Muscle of arm (tissue), 12 donors: Measurements from ENCODE around the gene ETS2. TPM values are rescaled to one million over a fixed set of nuclear protein-coding genes. Genes with fewer than 3 reads are reported as not detected.

ENCODE experiments used
- DNase-seq: peaks from one replicate; pipeline ENCODE4 v3.0.0-alpha.2; 2013
- polyA plus RNA-seq, 12 donors: library from polyadenylated mRNA; unstranded; fragments of 120-200 nt; gene quantifications; one replicate each; pipeline ENCODE4 v1.2.1, GENCODE V29; 2013; ENCODE audit not compliant: insufficient read length in 12 of 12

ETS2 gene
- polyA plus RNA-seq, 12 donors: 24.3 to 108 (median 27.9) TPM; not detected in 1

- no peak for DNase-seq
Measured at GRCh38 chr21:38798481-38798882, 7.2 kb upstream of the ETS2 start.

DNA sequence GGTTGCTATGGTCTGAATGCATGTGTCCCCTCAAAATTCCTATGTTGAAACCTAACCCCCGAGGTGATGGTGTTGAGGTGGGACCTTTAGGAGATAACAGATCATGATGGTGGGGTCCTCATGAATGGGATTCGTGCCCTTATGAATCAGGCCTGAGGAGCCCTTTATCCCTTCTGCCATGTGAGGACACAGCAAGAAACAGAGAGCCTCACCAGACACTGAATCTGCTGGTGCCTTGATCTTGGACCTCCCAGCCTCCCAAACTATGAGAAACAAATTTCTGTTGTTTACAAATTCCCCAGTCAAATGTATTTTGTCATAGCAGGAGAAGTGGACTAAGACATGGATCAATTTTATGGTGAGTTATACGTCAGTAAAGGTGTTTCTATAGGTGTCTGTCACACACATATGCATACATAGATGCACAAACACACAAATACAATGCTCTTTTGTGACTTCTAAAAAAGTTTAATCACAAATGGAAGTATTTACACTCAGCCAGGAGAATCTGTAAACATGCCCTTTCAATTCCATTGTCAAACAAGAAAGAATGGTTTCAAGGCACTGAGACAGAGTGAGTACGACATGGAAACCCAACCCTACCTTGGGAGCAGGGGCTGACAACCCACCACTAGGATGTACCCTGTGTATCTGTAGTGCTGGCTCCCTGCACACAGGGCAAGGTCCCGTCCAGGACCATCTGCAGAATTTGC is 5.5 kb upstream of the ETS2 start:
- no peak for DNase-seq

DNA sequence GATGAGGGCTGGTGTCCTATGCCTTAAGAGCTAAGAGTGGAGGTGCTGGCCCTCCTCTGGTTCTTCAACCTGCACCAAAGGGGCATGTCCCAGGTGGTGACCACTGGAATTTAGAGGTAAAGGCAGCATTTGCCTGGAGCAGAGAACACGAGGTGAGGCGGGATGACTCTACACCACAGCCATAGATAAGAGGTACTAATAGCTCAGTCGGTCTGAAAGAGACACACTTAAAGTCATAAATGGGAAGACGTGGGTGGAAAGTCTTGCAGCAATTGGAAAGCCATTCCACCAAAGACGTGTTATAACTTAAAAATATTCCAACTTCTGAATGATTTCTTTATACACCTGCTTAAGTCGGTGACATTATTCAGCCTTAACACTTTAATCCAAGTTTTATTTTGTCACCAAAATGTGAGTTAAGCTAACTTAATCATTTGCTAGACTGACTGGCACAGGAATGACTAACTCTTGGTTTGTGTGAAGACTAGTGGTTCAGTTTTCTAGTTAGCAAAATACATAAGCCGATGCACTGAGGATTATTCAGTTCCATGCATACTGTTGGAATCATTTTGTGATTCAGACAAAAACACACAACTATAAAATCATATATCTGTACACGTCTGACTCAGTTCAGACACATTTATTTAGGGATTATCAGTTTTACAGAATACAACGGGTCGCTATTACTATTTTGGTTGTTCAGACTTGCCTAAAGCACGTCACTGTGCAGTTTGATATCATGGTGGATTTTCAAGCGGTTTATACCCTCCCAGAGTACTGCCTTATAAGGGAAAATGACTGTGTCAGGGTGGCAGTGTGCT is 4.6 kb upstream of the ETS2 start:
- no peak for DNase-seq

DNA sequence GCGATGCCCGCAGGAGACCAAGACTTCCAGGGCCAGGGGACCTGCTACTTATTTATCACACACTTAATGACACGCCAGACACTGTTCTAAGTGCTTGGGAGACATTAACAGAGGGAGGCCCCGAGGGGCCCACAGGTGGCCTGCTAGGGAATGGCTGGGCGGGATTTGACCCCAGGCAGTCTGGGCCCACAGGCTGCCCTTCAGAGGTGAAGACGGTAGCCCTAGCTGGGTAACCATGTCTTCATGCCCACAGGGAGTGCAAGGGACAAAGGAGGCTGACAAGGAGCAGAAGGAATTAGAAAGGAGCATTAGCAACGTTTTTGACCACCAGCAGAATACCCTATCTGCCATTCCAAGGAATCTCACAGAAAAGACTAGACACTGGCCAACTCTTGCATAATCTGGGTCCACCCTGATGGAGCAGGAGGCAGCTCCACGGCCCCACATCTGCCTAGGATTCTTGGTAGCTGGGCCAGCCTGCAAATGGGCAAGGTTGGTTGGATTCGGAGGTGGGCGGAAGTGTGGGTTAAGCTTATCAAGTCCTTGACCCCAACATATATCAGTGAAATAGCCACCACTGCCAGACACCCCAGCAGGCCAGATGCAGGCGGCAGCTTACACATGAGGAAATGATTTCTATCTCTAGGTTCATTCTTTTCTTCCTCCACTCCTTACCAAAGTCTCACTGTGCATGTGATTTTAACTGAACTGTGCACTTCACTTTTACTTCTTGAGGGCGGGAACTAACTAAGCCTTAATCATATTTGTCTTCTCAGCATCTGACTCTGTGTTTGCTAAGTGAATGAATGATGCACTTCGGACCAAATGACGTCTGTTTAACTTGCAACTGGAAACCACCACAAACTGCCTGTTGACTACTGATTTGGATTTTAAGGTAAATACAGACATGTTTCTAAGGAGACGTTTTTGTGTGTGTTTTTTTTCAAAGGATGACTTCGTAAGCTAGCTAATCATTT is 3.4 kb upstream of the ETS2 start:
- DNase-seq: no peak

DNA sequence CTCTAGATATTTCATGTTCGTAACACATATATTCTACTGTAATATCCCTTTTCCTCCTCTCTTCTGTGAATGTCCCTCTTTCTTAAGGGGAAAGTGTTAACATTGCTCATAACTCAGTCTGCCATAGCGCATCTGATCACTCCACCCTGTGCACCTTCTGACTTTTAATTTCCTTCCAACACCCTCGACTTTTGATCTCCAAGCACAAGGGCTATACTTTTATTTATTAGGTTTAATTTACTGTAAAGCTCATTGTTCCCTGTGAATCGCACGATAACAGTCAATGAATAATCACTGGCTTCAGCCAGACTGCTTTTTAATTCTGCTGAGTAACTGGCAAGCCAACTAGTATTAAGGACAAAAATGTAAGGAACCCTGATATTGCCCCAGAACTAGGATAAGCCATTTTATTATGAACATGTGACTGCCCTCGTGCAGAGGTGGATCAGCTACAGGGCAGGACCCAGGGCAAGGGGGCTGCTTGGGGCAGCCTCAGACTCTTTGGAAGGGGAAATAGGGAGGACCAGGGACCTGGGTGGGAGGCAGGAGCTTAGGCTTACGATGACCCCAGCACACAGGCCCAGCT is 2.6 kb upstream of the ETS2 start:
- no peak for DNase-seq

DNA sequence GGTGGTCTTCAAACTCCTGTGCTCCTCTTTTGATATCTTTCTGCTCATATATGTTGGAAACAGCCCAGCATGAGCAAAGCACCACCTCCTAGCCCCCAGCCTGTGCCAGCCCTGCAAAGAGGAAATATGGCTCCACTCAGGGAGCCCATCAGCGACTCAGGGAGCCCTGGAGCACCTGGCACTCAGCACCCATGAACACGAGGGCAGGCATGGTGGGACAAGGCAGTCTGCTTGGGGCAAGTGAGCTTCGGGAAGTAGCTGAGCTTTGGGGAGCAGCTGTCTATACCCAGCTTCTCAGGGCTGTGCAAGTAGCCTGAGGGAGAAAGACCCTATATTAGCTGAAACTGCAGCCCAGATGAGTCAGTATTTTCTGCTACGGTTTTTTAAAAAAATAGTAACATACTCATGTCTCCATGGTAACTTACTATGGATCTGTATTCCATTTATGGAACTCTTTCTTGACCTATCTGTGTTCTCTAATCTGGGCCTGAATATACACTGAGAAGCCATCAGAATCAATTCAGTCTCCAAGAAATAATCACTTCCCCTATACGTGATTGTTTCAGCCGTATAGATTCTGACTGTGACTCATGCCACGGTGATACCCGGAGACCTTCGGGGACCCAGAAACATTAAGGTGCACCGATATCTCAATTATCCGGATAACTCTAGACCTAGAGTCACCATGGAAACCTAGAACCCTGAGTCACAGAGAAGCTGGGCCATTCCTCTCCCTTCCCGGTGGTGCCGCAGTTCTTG is 1.5 kb upstream of the ETS2 start:
- DNase-seq: no peak

- DNase-seq: no peak
Measured at GRCh38 chr21:38804789-38805327, 871 bp upstream of the ETS2 start.

DNA sequence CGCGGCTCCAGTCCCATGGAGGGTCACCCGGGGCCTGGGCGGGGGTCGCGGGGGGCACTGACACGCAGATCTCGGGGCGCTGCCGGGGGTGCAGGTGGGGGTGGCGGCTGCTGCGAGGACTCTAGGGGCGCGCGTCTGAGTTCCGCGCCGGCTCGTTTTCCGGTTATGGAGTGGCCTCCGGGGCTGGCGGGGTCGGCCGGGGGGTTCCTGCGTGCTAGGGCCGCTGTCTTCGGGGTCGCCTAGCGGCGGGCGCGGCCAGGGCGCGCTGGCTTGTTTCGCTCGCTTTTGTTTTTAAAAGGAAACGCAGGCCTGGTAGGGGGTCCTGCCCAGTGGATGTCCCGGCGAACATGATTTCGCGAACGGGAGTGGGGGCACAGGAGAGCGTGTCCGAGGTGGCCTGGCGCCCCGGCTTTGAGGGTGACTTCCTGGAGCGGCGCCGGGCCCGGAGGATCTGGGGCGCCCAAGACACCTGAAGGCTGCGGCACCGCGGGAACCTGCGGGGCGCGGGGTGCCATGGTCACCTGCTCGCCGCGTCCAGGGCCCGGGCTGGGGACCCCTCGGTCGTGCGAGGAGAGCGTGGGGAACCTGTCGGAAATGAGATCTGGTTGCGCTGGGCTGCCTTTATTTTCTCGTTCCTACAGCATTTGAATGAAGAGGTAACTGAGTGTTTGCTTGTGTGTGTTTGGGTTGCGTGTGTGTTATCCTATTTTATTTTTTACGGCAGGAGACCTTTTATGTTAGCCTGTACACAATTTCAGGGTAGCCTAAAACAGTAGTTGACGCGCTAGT is 618 bp downstream of the ETS2 start:
- no peak for DNase-seq

DNA sequence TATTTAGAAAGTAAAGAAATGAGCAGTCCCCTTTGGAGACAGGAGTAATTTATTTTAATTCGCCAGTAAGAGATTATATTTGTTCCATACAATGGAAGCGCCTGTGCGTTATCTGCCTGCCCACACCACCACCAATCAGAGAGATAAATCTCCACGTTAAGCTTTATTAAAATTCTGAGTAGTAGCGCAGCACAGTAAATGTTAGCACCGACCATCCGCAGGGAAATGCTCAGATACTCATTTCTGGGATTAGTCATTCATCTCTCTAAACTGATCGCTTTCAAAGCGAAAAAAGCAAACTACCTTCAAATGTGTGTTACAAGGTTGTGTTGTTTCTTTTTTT is 1.2 kb downstream of the ETS2 start:
- DNase-seq: no peak

DNA sequence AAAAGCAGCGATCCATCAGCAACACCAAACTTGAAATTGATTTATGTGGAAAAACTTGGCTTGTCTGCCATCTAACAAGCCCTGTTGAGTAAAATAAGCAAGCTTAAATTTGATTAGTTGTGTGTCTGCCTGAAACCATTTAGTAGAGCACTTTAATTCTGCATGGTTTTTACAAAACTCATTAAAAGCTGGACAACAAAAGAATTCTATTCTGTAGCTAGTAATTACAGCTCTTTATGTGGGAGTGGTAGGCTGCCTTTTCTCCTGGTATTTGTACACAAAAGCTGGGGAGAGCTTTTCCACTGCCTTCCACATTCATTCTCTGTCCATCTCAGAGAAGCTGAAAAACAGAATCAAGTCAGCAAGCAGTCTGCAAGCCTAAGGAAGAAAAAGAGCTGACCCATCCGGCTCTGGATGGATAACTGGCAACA is 1.7 kb downstream of the ETS2 start:
- DNase-seq: no peak

GRCh38 chr21:38807986-38808385 is 2.3 kb downstream of the ETS2 start:
- DNase-seq: no peak

GRCh38 chr21:38809198-38809878 is 3.6 kb downstream of the ETS2 start:
- DNase-seq: no peak

GRCh38 chr21:38810034-38810825 is 4.5 kb downstream of the ETS2 start:
- DNase-seq: no peak

DNA sequence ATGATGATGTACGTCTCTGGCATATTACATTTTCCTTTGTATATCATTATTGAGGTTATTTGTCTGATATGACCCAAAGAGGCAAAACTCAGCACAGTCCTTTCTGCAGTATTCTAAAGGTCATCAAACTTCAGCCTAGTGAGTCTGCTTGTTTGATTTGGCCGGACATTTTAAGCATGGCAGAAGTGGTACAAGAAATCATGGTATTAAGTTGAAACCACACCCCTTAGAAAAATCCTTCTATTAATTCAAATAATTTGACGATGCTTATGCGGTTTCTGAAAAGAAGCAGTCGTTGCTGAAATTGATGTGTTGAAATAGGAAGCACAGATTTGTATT is 5.1 kb downstream of the ETS2 start:
- no peak for DNase-seq

DNA sequence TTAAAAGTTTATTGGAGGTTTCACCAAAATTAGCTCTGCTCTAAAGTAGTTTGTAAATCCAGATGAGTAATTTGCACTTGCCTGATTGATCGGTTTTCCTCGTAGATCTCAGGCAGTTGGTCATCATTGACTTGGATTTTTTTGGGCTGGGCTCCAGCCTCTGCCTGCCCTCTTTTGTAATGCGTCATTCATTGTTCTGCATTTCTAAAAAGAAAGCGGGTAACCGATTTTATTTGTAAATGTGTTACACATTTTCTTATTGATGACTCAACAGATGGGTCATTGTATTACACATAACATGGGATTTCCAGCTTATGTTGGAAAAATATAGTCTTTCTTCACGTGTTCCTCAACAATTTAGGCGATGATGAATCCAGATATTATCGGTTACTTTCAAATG is 5.5 kb downstream of the ETS2 start:
- DNase-seq: no peak

DNA sequence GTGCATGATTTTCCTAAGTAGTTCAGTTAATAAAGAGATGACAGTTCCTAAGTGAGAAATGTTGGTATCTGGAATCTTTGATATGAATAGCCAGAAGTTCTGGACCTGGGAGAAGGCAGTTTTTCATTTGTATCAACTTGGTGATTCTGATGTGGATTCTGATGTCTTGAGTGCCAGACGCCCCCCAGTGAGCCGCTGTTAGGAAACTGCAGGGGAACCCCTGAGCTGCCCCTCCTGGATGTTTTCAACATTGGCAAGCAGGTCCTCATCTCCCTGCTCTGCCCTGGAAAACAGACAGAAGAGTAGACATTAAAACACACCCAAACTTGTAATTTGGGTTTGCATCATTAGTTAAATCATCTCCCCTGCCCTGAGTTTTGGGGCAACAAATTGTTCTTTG is 7.4 kb downstream of the ETS2 start:
- DNase-seq: no peak

- DNase-seq: no peak
Measured at GRCh38 chr21:38813547-38813946, 7.8 kb downstream of the ETS2 start.
